ENCODE data around the gene SH2D3C. TPM values are rescaled to one million over a fixed set of nuclear protein-coding genes. Genes with fewer than 3 reads are reported as not detected.

The SH2D3C gene
- total and polyA plus RNA-seq, 7 donors = 1.4 to 11.3 (median 5.0) TPM

DNA sequence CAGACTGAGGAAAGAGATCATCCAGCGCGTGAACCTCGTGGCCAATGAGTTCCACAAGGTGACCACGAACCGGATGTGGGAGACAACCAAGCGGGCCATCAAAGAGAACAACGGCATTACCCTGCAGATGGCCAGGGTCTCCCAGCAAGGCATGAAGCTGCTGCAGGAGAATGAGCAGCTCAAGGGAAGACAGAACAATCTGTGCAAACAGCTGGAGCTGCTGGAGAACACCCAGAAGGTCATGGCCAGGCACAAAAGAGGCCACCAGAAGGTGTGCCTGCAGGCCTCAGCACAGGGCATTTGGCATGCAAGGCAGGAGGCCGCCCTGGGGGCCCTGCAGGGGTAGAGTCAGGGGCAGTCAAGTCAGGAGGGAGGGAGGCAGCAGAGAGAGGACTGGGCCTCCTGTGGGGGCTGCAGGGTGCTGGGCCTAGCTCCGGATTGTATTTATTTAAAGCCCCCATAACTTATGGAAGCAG is 67.2 kb downstream of the SH2D3C start:
- Histone ChIP-seq H3K9me3 (no peaks in the 10 kb centered on the region), H3K4me1 (peaks cover 0 to 19% (median 17%) of the 10 kb centered on the region in 4 donors), H3K36me3 (no peaks in the 10 kb centered on the region), H3K4me3 (no peak overlapping the region), H3K27ac (no peak overlapping the region), H3K27me3 (no peaks in the 10 kb centered on the region)
- TF ChIP-seq, protein P1, sequence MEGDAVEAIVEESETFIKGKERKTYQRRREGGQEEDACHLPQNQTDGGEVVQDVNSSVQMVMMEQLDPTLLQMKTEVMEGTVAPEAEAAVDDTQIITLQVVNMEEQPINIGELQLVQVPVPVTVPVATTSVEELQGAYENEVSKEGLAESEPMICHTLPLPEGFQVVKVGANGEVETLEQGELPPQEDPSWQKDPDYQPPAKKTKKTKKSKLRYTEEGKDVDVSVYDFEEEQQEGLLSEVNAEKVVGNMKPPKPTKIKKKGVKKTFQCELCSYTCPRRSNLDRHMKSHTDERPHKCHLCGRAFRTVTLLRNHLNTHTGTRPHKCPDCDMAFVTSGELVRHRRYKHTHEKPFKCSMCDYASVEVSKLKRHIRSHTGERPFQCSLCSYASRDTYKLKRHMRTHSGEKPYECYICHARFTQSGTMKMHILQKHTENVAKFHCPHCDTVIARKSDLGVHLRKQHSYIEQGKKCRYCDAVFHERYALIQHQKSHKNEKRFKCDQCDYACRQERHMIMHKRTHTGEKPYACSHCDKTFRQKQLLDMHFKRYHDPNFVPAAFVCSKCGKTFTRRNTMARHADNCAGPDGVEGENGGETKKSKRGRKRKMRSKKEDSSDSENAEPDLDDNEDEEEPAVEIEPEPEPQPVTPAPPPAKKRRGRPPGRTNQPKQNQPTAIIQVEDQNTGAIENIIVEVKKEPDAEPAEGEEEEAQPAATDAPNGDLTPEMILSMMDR (IDR thresholded peaks at IDR 0.05) = no peak
- TF ChIP-seq EP300 (IDR thresholded peaks at IDR 0.05) = no peak
- TF ChIP-seq POLR2AphosphoS5 (IDR thresholded peaks at IDR 0.05) = no peak
- no peak for TF ChIP-seq POLR2A (IDR thresholded peaks at IDR 0.05)
- 59 to 83% methylated on average over 9 of the region's 9 CpGs for WGBS, 2 donors
- intact Hi-C loops (cut with DNase I) = no loop called here
- no peak for DNase-seq

DNA sequence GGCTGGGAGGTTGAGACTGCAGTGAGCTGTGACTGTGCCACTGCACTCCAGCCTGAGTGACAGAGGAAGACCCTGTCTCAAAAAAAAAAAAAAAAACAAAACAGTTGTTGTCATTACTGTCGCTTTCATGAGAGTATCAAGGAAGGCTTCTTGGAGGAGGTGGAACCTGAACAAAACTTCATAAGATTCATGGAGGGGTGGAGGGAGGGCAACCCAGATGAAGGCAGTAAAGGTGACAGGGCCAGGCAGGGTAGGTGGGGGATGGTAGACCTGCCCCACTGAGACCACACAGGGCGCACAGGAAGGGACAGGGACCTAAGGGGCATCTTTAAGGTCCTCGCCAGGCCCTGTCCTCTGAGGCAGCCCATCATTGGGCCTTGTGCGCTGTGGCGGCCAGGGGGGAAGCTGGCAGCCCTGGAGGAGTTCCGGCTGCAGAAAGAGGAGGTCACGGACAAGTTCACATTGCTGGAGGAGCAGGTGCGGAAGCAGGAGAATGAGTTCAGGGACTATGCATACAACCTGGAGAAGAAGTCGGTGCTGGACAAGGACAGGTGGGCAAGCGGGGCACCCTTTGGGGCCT is 68.2 kb downstream of the SH2D3C start:
- Histone ChIP-seq H3K27me3 (no peaks in the 10 kb centered on the region), H3K4me1 (peaks cover 0 to 14% (median 13%) of the 10 kb centered on the region in 4 donors), H3K9me3 (no peaks in the 10 kb centered on the region), H3K27ac (no peak overlapping the region), H3K36me3 (no peaks in the 10 kb centered on the region), H3K4me3 (no peak overlapping the region)
- WGBS, 2 donors = 95% methylated on average over 10 of the region's 10 CpGs
- intact Hi-C loops (cut with DNase I) = no loop called here
- TF ChIP-seq, protein P1 (IDR thresholded peaks at IDR 0.05) = no peak
- TF ChIP-seq POLR2AphosphoS5 (IDR thresholded peaks at IDR 0.05) = no peak
- no peak for TF ChIP-seq POLR2A (IDR thresholded peaks at IDR 0.05)
- no peak for TF ChIP-seq EP300 (IDR thresholded peaks at IDR 0.05)
- DNase-seq = no peak

DNA sequence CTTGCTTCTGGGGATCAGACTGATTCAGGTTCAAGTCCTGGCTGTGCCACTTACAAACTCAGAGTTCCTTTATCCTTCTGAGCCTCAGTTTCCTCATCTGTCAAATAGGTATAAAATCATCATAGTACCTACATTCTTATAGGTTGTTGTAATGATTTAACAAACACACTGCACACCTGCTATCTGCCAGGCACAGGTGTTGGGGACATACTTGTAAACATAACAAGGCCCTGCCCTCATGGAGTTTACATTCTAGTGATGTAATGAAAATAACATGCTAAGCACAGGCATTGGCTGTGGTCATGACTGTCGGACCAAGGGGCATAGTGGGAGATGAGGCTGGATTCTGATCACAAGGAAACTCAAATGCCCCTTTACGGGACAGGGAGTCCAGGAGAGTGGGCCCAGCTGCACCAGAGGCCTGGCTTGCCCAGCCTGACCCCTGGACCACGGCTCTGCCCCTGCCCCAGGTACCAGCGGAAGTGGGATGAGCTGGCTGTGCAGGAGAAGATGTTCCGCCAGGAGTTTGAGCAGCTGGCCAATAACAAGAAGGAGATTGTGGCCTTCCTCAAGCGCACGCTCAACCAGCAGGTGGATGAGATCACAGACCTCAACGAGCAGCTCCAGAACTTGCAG is 69.4 kb downstream of the SH2D3C start:
- intact Hi-C loops (cut with DNase I) = no loop called here
- H3K4me1 ChIP-seq = peaks cover 0 to 4% (median 2%) of the 10 kb centered on the region in 4 donors
- no peak overlapping the region for H3K27ac ChIP-seq
- TF ChIP-seq EP300 (IDR thresholded peaks at IDR 0.05) (no peak), POLR2A (IDR thresholded peaks at IDR 0.05) (no peak), POLR2AphosphoS5 (IDR thresholded peaks at IDR 0.05) (no peak)
- TF ChIP-seq, protein P1 (IDR thresholded peaks at IDR 0.05) = no peak
- H3K4me3 ChIP-seq = no peak overlapping the region
- H3K27me3 ChIP-seq = no peaks in the 10 kb centered on the region
- no peaks in the 10 kb centered on the region for H3K36me3 ChIP-seq
- no peak for DNase-seq
- no peaks in the 10 kb centered on the region for H3K9me3 ChIP-seq
- WGBS, 2 donors = 90 to 92% methylated on average over 8 of the region's 8 CpGs

DNA sequence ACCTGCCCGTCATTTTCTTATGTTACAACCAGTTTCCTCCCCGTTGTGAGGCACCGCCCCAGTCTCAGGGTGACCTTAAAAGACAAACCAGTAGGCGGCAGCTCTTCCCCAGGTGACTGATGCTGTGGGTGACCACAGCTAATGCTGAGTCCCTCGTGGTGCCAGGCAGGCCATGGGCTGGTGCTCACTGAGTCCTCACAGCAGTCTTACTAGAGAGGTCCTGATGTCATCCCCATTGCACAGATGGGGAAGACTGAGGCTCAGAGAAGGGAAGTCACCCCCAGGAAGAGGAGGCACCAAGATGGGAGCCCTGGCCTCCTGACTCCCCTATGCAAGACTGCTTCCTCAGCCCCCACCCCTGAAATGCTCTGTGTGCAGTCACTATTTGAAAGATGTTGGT is 70.7 kb downstream of the SH2D3C start:
- Histone ChIP-seq H3K27me3 (no peaks in the 10 kb centered on the region), H3K4me3 (no peak overlapping the region), H3K9me3 (no peaks in the 10 kb centered on the region), H3K4me1 (no peaks in the 10 kb centered on the region), H3K36me3 (no peaks in the 10 kb centered on the region), H3K27ac (no peak overlapping the region)
- 15 to 49% methylated on average over 5 of the region's 5 CpGs for WGBS, 2 donors
- intact Hi-C loops (cut with DNase I) = no loop called here
- DNase-seq = no peak
- TF ChIP-seq POLR2AphosphoS5 (IDR thresholded peaks at IDR 0.05) (no peak), EP300 (IDR thresholded peaks at IDR 0.05) (no peak), POLR2A (IDR thresholded peaks at IDR 0.05) (no peak)
- TF ChIP-seq, protein P1 (IDR thresholded peaks at IDR 0.05) = no peak

All from sigmoid colon (tissue), 7 donors.